RPMI7951 (cell line): ENCODE measurements around the gene SULT2B1. TPM values are rescaled to one million over a fixed set of nuclear protein-coding genes. Genes with fewer than 3 reads are reported as not detected.
"Not testable (repeated sequence)": the region's sequence is repeated elsewhere in the genome, so short reads cannot be mapped to it uniquely, and the experiment has no call there.

Experiments used
- DNase-seq: peaks from one replicate; pipeline ENCODE4 v3.0.0-alpha.2; 2012; ENCODE audit warnings: low read depth
- total RNA-seq: library from RNA; depleted of rRNA; stranded (reverse); fragments of >200 nt; shearing (Covaris generic); gene quantifications from 2 replicates; pipeline ENCODE4 v1.2.3, GENCODE V29; 2014; rRNA removed

The SULT2B1 gene
- total RNA-seq, result 0.39 TPM in 1 of 2 replicates, not detected in the other

GRCh38 chr19:48551437-48552302, at the start of gene SULT2B1:
Gene SULT2B1 (plus strand): TSS chr19:48552172. CDS start chr19:48552253, 81 bp downstream.
- DNase-seq, result no peak

- DNase-seq, result no peak
Observed at GRCh38 chr19:48502350-48503018, 49.5 kb upstream of the SULT2B1 start.

DNA sequence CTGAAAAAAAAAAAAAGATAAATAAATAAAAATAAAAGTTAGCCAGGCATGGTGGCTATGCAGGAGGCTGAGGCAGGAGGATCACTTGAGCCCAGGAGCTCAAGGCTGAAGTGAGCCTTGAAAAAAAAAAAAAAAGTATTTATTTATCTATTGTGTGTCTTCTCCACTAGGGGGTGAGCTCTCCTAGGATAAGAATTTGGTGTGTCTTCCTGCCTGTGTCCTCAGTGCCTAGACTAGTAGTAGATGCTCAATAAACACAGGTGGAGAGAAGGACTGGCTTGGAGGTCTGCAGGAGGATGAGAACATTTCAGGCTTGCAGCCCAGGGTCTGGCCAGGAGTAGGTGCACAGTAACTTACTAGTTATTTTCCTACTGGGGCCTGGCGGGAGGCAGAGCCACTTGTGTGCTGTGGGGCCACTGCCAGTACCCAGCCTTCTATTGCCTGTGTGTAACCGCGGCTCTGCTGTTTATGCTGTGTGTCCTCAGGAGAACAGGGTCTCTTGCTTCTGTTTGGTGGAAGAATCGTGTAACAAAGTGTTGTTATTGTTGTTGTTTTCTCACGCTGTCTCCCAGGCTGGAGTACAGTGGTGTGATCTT, 45.7 kb upstream of the SULT2B1 start:
- DNase-seq, result peak; percentile 60

DNA sequence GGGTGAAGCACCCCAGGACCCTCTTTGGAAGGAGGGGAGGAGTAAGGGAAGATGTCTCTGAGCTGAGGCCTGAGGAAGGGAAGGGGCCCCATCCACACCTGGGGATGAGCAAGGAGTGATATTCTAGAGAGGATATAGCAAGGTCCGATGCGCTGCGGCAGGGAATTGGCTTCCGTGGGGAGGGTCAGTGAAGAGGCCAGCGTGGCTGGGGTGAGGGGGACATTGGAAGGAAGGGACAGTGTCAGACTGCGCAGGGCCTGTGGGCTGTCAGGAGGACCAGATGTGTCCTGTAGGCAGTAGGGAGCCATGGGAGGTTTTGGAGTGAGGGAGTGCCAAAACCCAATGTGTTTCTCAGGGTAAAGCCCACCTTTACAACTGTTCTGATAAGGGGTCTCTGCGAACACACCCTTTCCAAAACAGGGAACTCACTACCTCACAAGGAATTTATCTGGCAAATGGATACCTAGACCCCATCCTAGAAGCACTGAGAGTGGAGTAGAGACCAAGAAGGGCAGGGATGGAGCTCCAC, 44.0 kb upstream of the SULT2B1 start:
- DNase-seq, result no peak

GRCh38 chr19:48508729-48509411, 43.1 kb upstream of the SULT2B1 start:
- DNase-seq, result no peak

DNA sequence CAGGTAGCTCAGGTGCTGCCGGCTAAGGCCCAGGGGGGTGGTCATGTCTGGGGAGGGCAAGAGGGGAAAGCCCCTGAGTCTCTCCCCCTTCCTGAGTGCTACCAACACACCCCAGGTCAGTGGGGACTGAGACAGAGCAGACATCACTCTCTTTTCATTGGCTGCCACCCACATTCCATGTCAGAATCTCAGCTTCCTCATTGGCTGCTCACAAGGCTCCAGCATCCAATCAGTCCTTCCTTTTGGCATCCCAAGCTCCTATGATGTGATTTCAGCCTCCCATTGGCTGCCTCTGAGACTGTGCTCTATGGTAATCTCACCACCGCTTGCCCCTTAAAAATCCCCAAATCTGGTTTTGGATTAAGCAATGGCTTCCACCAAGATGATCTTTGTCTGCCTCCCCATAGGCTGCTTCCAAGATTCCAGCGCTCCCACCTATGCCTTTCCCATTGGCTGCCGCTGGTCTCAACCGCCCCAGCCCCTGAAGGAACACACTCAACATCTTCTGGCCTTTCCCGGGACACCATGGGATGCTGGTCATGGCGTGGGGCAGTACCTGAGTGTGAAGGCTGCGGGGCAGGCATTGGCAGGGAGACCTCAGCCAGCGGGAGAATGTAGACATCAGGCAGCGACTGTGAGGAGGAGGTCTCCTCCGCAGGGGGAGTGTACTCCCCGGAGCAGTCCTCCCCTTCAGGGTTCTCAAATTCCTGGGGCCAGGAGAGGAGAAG, 42.3 kb upstream of the SULT2B1 start:
- no peak for DNase-seq

DNA sequence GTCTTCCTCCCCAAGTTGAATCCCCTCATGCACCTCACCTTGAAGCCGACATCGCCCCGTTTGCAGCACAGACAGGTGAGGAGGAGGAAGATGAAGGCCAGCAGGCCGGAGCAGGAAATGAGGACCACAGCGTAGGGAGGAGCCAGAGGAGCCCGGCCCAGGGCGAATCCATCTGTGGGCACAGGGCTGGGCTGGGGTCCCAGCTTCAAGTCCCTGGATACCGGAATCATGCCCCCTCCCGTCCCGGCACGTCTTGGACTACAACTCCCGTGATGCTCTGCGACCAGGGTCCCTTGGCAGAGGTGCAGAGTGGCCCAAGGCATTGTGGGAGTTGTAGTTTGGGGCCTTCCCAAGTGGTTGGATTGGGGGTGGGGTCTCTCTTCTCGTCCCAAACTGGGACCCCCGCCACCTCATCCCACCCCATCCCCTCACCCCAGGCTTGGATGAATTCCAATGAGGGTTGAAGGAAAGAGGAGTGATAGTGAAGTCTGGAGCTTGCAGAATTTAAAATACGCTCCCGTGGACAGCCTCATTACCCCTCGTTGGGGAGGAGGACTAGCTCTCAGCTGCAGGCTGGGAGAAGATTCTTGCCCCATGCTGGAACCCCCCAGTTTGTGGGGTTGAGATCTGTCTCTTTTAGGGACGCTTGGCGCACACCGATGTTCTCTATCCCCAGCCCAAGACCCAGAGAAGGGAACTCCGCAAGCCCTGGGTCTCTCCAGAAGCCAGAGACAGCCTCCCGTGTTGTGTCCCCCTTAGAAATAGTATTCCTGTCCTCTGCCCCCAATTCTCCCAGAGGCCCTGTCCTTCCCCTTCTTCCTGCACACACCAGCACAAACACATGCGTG, 41.3 kb upstream of the SULT2B1 start:
- DNase-seq, result peak; percentile 62

- DNase-seq, result no peak
Observed at GRCh38 chr19:48511321-48511731, 40.6 kb upstream of the SULT2B1 start.

DNA sequence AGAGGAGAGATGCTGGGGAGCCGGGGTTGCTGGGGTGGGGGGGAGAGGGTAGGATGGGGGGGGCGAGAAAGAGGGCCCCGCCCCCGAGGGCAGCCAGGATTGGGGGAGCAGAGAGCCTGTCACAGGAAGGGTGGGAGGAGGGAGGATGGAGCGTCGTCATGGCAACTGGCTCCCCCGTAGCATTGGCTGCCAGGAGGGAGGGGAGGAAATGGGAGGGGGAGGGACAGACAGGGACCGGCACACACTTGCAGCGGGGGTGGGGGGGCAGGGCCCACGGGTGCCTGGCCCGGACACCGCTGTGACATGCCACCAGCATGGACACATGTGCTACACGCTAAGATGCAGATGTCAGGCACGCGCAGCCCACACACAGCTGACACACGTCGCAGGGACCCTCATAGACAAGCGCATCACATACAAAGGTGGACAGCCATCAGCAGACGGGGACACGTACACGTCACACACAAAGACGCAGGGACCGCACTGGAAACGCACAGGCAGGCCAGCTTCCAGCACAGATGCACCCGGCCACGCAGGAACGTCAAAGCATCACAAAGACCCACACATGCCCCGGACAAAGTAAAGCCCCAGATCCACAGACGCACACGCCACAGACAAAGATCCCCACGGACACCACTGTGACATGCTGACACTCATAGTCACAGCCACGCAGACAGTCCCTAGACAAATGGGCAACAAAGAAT, 40.0 kb upstream of the SULT2B1 start, which contains the start of gene LMTK3:
LMTK3 (minus strand) TSS at position 36 of the 704 bp plus-strand sequence. CDS start 259 bp downstream, outside the sequence.
- DNase-seq, result peak; percentile 51

GRCh38 chr19:48512504-48513288, 39.3 kb upstream of the SULT2B1 start:
- no peak for DNase-seq

GRCh38 chr19:48513289-48514122, 38.5 kb upstream of the SULT2B1 start:
- peak; percentile 72 for DNase-seq

DNA sequence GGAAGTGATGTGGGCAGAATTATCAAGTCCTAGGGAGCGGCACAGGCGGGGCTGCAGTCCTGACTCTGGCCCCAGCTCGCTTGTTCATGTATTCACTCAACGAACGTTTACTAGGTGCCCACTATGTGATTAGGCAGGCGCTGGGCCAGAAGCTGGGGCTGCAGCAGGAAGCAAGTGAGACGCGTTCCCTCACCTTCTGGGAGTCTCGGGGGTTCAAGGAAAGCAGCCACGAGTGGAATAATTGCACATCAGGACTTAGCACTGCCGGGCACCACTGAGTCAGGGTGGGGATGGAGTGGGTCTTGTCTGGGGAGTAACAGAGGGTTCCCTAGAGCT, 37.9 kb upstream of the SULT2B1 start:
- DNase-seq, result no peak

- no peak for DNase-seq
Observed at GRCh38 chr19:48516536-48516935, 35.4 kb upstream of the SULT2B1 start.

DNA sequence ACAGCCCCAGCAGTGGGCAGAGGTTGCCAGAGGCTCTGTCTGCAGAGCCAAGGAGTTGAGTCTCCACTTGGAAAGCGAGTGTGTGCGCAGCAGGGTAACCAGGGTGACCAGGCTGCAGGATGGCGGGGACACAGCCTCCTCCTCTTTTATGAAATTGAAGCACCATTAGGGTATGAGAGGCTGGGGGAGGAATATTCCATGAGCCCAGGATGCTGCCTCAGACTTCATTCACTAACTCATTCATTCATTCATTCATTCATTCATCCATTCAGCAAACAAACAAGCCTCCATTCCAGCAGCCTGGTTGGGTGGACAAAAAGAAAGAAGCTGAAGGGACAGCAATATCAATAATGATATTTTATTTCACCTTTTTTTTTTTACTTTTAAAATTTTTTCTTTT, 33.8 kb upstream of the SULT2B1 start:
- DNase-seq, result no peak

- not testable (repeated sequence) for DNase-seq
Observed at GRCh38 chr19:48519426-48519825, 32.5 kb upstream of the SULT2B1 start.

- no peak for DNase-seq
Observed at GRCh38 chr19:48520134-48520533, 31.8 kb upstream of the SULT2B1 start.

- DNase-seq, result no peak
Observed at GRCh38 chr19:48524221-48524620, 27.8 kb upstream of the SULT2B1 start.

DNA sequence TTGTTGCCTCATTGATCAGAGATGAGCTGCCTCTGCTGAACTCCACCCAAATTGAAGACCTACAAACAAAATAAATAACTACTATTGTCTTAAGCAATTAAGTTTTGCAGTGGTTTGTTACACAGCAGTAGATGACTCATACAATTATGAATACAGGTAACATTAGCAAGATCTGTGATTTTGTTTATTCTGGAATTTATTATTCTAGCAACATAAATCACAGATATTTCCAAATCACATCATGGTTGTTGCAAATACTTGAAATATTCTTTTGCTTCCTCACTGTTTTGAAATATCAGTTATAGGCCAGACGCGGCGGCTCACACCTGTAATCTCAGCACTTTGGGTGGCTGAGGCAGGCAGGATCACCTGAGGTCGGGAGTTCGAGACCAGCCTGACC, 27.2 kb upstream of the SULT2B1 start:
- DNase-seq, result no peak
